Trophoblast cell (in vitro differentiated cells and primary cell): Measurements from ENCODE around the gene CLASRP.

Experiments
- DNase-seq, 2 donors: peaks; one replicate each; pipeline ENCODE4 v3.0.0-alpha.2; 2016
- H2AFZ ChIP-seq: 2 replicates; pipeline ENCODE4 v1.6.1; 2013; ENCODE audit warnings: low read length, moderate library complexity, mild to moderate bottlenecking; ENCODE audit not compliant: insufficient read depth, poor library complexity
- H2AK5ac ChIP-seq: 2 replicates; pipeline ENCODE4 v1.6.1; 2013; ENCODE audit warnings: mild to moderate bottlenecking, low read length
- H2BK120ac ChIP-seq: 2 replicates; pipeline ENCODE4 v1.6.1; 2013; ENCODE audit warnings: low read length, mild to moderate bottlenecking, moderate library complexity; ENCODE audit not compliant: insufficient read depth, poor library complexity
- H2BK12ac ChIP-seq: 2 replicates; pipeline ENCODE4 v1.6.1; 2013; ENCODE audit warnings: mild to moderate bottlenecking, low read length, moderate library complexity
- H2BK5ac ChIP-seq: 2 replicates; pipeline ENCODE4 v1.6.1; 2013; ENCODE audit warnings: low read length, low read depth, moderate library complexity, mild to moderate bottlenecking; ENCODE audit not compliant: poor library complexity
- H3K14ac ChIP-seq: 2 replicates; pipeline ENCODE4 v1.6.1; 2013; ENCODE audit warnings: mild to moderate bottlenecking, low read length
- H3K18ac ChIP-seq: 2 replicates; pipeline ENCODE4 v1.6.1; 2013; ENCODE audit warnings: mild to moderate bottlenecking, low read length
- H3K23ac ChIP-seq: 2 replicates; pipeline ENCODE4 v1.6.1; 2013; ENCODE audit warnings: low read length
- H3K27ac ChIP-seq: 2 replicates; pipeline ENCODE4 v1.5.1; 2013; ENCODE audit warnings: low read depth, mild to moderate bottlenecking, inconsistent platforms, low read length, moderate library complexity
- H3K27me3 ChIP-seq: 2 replicates; pipeline ENCODE4 v1.6.1; 2013; ENCODE audit warnings: inconsistent platforms, mild to moderate bottlenecking, low read length, moderate library complexity; ENCODE audit not compliant: insufficient read depth
- H3K36me3 ChIP-seq, 2 experiments: 1 replicate in 1 of 2; 2 replicates in 1 of 2; pipeline ENCODE4 v1.6.1; 2013; ENCODE audit warnings: low read length in 2 of 2, mild to moderate bottlenecking in 2 of 2, moderate library complexity in 1 of 2; ENCODE audit not compliant: insufficient read depth in 2 of 2, control insufficient read depth in 1 of 2
- H3K4ac ChIP-seq: 2 replicates; pipeline ENCODE4 v1.6.1; 2013; ENCODE audit warnings: low read depth, mild to moderate bottlenecking, low read length, moderate library complexity
- H3K4me1 ChIP-seq, 2 experiments: 1 replicate in 1 of 2; 2 replicates in 1 of 2; pipeline ENCODE4 v1.6.1; 2013; ENCODE audit warnings: low read length in 2 of 2, mild to moderate bottlenecking in 2 of 2, moderate library complexity in 1 of 2; ENCODE audit not compliant: insufficient read depth in 2 of 2, control insufficient read depth in 1 of 2
- H3K4me2 ChIP-seq: 2 replicates; pipeline ENCODE4 v1.6.1; 2013; ENCODE audit warnings: inconsistent platforms, mild to moderate bottlenecking, low read length, moderate library complexity
- H3K4me3 ChIP-seq: 2 replicates; pipeline ENCODE4 v1.5.1; 2013; ENCODE audit warnings: mild to moderate bottlenecking, low read depth, low read length, inconsistent platforms
- H3K79me1 ChIP-seq: one replicate; pipeline ENCODE4 v1.6.1; 2013; ENCODE audit warnings: low read length
- H3K79me2 ChIP-seq: 2 replicates; pipeline ENCODE4 v1.6.1; 2013; ENCODE audit warnings: low read length, mild to moderate bottlenecking; ENCODE audit not compliant: control insufficient read depth, insufficient read depth, poor library complexity
- H3K9ac ChIP-seq: 2 replicates; pipeline ENCODE4 v1.6.1; 2013; ENCODE audit warnings: mild to moderate bottlenecking, low read length
- H3K9me3 ChIP-seq: 2 replicates; pipeline ENCODE4 v1.6.1; 2013; ENCODE audit warnings: low read depth, mild to moderate bottlenecking, control low read depth, inconsistent platforms, low read length; ENCODE audit not compliant: insufficient read depth
- H4K12ac ChIP-seq: 2 replicates; pipeline ENCODE4 v1.6.1; 2013; ENCODE audit warnings: low read depth, mild to moderate bottlenecking, low read length, moderate library complexity
- H4K8ac ChIP-seq: 2 replicates; pipeline ENCODE4 v1.6.1; 2013; ENCODE audit warnings: low read depth, mild to moderate bottlenecking, low read length, moderate library complexity
- H4K91ac ChIP-seq: one replicate; pipeline ENCODE4 v1.6.1; 2013; ENCODE audit warnings: low read depth, mild to moderate bottlenecking, low read length, moderate library complexity
- WGBS: extraction: QIAGEN DNeasy Blood & Tissue Kit; methylation state at CpG from one replicate; pipeline ENCODE4 v1.1.7; 2013; ENCODE audit warnings: missing lambda C conversion rate; ENCODE audit not compliant: insufficient read length, insufficient coverage; ENCODE audit errors: extremely low coverage; 5-methylcytosine and 5-hydroxymethylcytosine counted together

The CLASRP gene

GRCh38 chr19:45032421-45032820 is 6.4 kb upstream of the CLASRP start:
- peaks cover 14 to 25% of the 10 kb centered on the region in 2 experiments for H3K36me3 ChIP-seq
- no peak overlapping the region for H4K8ac ChIP-seq
- H2AFZ ChIP-seq = no peak overlapping the region
- H3K79me1 ChIP-seq = no peaks in the 10 kb centered on the region
- H4K12ac ChIP-seq = peak overlapping the region; percentile 14
- H3K4me1 ChIP-seq = no peaks in the 10 kb centered on the region
- no peaks in the 10 kb centered on the region for H3K79me2 ChIP-seq
- H2BK120ac ChIP-seq = no peak overlapping the region
- H3K27me3 ChIP-seq = no peaks in the 10 kb centered on the region
- no peak overlapping the region for H2BK12ac ChIP-seq
- H4K91ac ChIP-seq = no peak overlapping the region
- no peak overlapping the region for H2BK5ac ChIP-seq
- no peak overlapping the region for H3K9ac ChIP-seq
- no peak overlapping the region for H3K23ac ChIP-seq
- H2AK5ac ChIP-seq = no peak overlapping the region
- H3K4me3 ChIP-seq = no peak overlapping the region
- no peak overlapping the region for H3K27ac ChIP-seq
- H3K4me2 ChIP-seq = no peak overlapping the region
- WGBS = no CpG with 5 or more reads among the region's 18 CpGs
- H3K18ac ChIP-seq = no peak overlapping the region
- H3K9me3 ChIP-seq = peaks cover 3% of the 10 kb centered on the region
- H3K14ac ChIP-seq = no peak overlapping the region
- H3K4ac ChIP-seq = no peak overlapping the region
- no peak for DNase-seq

GRCh38 chr19:45035755-45036154 is 3.1 kb upstream of the CLASRP start:
- Histone ChIP-seq H3K4me2 (no peak overlapping the region), H3K4me3 (no peak overlapping the region), H2AK5ac (no peak overlapping the region), H2BK120ac (no peak overlapping the region), H2BK5ac (no peak overlapping the region), H3K27me3 (no peaks in the 10 kb centered on the region), H3K27ac (no peak overlapping the region), H3K4ac (no peak overlapping the region), H3K4me1 (peaks cover 7 to 8% of the 10 kb centered on the region in 2 experiments), H3K9me3 (peaks cover 2% of the 10 kb centered on the region), H4K8ac (no peak overlapping the region), H4K91ac (no peak overlapping the region), H3K18ac (no peak overlapping the region), H3K23ac (no peak overlapping the region), H2AFZ (no peak overlapping the region), H3K79me2 (peaks cover 12% of the 10 kb centered on the region), H4K12ac (no peak overlapping the region), H3K9ac (no peak overlapping the region), H3K79me1 (peaks cover 3% of the 10 kb centered on the region), H3K14ac (no peak overlapping the region), H3K36me3 (peaks cover 22 to 32% of the 10 kb centered on the region in 2 experiments), H2BK12ac (no peak overlapping the region)
- no peak for DNase-seq
- WGBS = no CpG with 5 or more reads among the region's 6 CpGs

- Histone ChIP-seq H3K4ac (no peak overlapping the region), H3K36me3 (peaks cover 35 to 45% of the 10 kb centered on the region in 2 experiments), H4K12ac (no peak overlapping the region), H3K79me1 (peaks cover 3% of the 10 kb centered on the region), H4K8ac (no peak overlapping the region), H3K23ac (no peak overlapping the region), H3K9ac (no peak overlapping the region), H3K4me2 (no peak overlapping the region), H2BK5ac (no peak overlapping the region), H3K14ac (no peak overlapping the region), H3K27ac (no peak overlapping the region), H3K4me3 (no peak overlapping the region), H3K18ac (no peak overlapping the region), H4K91ac (no peak overlapping the region), H2BK12ac (no peak overlapping the region), H3K27me3 (no peaks in the 10 kb centered on the region), H3K9me3 (peaks cover 2% of the 10 kb centered on the region), H3K4me1 (peaks cover 7 to 8% of the 10 kb centered on the region in 2 experiments), H2AFZ (no peak overlapping the region), H2AK5ac (no peak overlapping the region), H2BK120ac (no peak overlapping the region), H3K79me2 (peaks cover 12% of the 10 kb centered on the region)
- DNase-seq = no peak
- WGBS = no CpG with 5 or more reads among the region's 37 CpGs
These were observed 1.3 kb upstream of the CLASRP start for GRCh38 chr19:45037393-45038169.

- Histone ChIP-seq H3K4ac (peak overlapping the region; percentile 53), H3K27ac (no peak overlapping the region), H4K8ac (no peak overlapping the region), H3K36me3 (peaks cover 50 to 53% of the 10 kb centered on the region in 2 experiments), H3K4me1 (peaks cover 7 to 8% of the 10 kb centered on the region in 2 experiments), H2AFZ (no peak overlapping the region), H2BK5ac (no peak overlapping the region), H3K79me2 (peaks cover 12% of the 10 kb centered on the region), H3K27me3 (no peaks in the 10 kb centered on the region), H3K4me2 (no peak overlapping the region), H3K4me3 (no peak overlapping the region), H3K14ac (no peak overlapping the region), H2BK12ac (no peak overlapping the region), H3K23ac (no peak overlapping the region), H3K9me3 (no peaks in the 10 kb centered on the region), H2AK5ac (no peak overlapping the region), H3K18ac (peak overlapping the region; percentile 14), H2BK120ac (no peak overlapping the region), H4K91ac (no peak overlapping the region), H3K79me1 (peaks cover 3% of the 10 kb centered on the region), H4K12ac (no peak overlapping the region), H3K9ac (no peak overlapping the region)
- no CpG with 5 or more reads among the region's 19 CpGs for WGBS
- DNase-seq = no peak
These were observed 1.4 kb downstream of the CLASRP start for GRCh38 chr19:45040059-45040771.
